NCI-H146 treated with DMSO at 0.1 percent for 48 hours (cell line): ENCODE results near the gene ZNF441.
"Not testable (repeated sequence)": the region's sequence is repeated elsewhere in the genome, so short reads cannot be mapped to it uniquely, and the experiment has no call there.

Source experiments
- DNase-seq: peaks from one replicate; lab custom pipeline; 2025; ENCODE audit not compliant: unreplicated experiment; lab: John Stamatoyannopoulos, UW

Gene ZNF441

DNA sequence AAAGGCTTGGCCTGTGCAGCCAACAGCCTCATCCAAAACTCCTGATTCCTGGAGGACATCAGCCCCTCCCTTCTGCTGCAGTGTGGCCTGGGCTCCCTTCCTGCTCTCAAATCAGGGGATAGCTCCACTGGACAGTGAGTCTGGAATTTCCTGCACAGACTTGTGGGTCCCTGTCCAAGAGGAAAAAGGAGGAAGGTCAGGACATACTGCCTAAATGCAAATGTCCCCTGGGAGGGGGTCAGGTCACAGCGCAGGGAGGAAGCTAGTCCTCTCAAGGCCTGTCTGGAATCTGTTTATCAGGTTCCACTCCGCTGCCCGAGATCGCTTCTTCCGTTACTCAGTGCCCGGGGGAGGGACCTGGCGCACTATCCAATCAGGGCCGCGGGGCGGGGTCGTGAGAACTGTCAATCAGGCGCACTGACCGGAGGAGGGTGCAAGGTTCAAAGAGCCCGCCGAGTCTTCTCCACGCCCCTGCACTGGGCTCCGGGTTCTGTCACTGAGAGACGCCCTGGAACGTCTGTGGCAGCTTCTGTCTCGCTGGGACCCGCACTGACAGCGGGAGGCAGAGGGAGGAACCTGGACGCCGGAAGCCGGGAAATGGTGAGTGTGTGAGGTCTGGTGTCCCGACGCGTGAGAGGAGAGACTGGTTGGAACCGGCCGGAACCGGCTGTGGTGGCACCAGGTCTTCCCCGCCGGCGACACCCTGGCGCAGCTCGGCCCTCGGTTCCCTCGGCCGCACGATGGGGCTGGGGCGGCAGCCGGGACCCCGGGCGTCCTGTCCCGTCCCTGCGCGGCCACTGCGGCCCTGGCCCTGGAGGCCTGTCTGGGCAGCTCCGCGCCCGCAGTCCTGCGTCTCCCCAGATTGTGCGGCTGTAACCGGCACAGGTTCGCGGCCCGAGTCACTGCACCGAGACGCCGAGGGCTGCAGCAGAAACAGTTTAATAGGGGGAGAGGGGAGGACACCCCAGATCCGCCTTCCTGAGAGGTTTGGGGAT, at the start of gene ZNF441:
Gene ZNF441 (plus strand): TSS at position 404 of the 995 bp plus-strand sequence. CDS start 194 bp downstream, at position 598.
- DNase-seq: peak; percentile 95

DNA sequence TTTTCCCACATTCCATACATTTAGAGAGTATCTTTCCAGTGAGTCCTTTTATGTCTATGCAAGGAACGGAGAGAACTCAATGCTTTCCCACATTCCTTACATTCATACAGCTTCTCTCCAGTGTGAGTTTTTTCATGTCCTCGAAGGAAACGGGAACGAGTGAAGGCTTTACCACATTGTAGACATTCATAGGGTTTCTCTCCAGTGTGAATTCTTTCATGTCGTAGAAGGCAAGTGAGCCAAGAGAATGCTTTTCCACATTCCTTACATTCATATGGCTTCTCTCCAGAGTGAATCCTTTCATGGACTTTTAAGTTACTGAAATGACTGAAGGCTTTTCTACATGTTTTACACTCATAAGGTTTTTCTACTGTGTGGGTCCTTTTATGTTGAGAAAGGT, 45.1 kb upstream of the ZNF441 start:
- no peak for DNase-seq

DNA sequence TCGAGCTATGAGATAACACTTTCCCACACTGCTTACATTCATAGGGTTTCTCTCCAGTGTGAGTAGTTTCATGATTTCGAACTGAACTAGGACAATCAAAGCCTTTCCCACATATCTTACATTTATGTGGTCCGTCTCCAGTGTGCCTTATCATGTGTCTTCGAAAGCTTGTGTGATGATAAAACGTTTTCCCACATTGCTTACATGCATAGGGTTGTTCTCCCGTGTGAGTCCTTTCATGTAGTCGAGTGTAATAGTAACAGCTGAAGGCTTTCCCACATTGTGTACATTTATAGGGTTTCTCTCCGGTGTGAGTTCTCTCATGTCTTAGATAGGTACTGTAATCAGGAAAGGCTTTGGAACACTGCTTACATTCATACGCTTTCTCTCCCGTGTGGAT, 44.4 kb upstream of the ZNF441 start:
- no peak for DNase-seq

DNA sequence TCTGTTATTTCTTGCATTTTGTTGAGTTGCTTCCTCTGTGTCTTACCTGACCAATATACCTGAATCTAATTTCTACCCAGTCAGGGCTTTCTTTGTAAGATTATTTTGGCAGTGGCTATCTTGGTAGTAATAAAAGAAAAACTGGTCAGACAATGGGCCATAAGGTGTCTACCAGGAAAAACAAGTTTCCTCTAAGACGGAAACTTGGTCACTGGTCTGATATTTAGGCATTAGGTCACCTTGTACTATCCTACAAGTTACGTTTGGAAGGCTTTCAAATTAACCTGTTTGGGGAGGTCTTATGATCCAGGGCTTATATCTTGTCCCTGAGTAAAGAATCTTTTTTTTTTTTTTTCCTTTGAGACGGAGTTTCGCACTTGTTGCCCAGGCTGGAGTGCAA, 37.2 kb upstream of the ZNF441 start:
- DNase-seq: no peak

- DNase-seq: no peak
Measured at GRCh38 chr19:11735375-11735774, 31.4 kb upstream of the ZNF441 start.

DNA sequence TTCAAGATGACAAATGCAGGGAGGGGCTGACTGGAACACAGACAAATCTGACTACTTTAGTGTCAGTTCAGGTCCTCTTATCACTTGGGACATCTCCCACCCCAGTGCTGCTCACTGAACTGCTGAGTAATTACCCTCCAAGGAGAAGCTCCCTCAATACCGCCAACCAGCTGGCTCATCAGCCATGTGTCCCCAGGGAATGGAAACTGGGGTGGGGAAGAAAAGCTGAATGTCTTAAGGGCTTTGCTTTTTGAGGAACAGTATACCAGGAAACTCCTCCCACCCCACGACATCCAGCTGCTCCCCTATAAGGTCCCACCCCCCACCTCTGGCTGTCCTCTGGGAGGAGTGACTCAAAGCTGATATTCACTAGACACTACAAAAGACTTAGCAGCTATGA, 30.1 kb upstream of the ZNF441 start:
- no peak for DNase-seq

DNA sequence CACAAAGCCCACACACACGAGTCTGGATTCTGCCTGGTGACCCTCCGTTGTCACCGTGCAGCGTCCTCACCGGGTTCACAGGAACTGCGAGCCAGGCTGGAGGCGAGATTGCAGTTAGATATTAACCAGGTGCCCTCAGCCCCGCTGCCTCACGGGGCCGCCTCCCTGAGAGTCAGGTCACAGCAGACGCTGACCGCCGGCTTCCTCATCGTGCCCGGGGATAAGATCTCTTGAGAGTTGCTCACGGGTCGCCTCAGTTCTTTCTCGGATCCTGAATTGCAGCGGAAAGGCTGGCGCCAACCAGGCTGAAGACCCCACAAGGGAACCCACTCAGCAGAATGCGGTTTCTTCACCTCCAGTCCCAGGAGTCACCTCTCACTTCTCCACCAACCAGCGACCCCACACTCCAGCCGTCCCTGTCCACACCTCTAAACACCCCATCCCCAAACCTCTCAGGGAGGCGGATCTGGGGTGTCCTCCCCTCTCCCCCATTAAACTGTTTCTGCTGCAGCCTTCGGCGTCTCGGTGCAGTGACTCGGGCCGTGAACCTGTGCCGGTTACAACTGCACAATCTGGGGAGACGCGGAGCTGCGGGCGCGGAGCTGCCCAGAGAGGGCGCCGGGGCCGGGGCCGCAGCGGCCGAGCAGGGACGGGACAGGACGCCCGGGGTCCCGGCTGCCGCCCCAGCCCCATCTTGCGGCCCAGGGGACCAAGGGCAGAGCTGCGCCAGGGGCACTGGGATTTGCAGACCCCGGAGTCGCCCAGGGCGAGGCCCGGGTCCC, 28.6 kb upstream of the ZNF441 start:
- peak; percentile 39 for DNase-seq

DNA sequence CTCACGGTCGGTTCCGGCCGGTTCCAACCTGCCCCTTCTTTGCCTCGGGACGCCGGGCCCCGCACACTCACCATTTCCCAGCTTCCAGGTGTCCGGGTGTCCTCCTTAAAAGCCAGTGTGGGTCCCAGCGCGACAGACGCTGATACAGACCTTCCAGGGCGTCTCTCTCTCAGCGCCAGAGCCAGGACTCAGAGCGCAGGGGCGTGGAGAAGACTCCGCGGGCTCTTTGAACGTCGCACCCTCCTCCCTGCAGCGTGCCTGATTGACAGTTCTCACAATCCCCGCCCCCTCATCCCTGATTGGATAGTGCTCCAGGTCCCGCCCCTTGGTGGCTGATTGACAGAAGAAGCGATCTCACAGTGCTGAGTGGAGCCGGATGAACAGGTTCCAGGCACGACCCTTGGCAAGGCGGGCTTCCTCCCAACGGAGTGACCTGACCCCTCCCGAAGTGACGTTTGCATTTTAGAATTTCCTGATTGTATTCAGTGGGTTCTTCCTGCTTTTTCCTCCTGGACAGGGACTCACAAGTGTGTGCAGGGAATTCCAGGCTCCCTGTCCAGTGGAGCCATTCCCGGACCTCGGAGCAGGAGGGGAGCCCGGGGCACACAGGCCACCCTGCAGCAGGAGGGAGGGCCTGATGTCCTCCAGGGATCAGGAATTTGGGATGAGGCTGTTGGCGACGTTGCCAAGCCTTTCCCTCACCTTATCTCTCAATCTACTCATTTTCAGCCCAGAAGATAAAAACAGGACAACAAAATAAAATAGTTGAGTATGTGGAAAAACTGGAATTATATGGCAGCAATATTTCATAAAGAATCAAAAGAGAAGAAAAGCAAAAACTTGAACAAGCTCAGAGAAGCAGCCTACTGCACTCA, 27.8 kb upstream of the ZNF441 start, which contains the start of gene ZNF823:
Gene ZNF823 (minus strand): TSS at position 201 of the 875 bp plus-strand sequence. CDS start 127 bp downstream, at position 74.
- DNase-seq: peak; percentile 98

DNA sequence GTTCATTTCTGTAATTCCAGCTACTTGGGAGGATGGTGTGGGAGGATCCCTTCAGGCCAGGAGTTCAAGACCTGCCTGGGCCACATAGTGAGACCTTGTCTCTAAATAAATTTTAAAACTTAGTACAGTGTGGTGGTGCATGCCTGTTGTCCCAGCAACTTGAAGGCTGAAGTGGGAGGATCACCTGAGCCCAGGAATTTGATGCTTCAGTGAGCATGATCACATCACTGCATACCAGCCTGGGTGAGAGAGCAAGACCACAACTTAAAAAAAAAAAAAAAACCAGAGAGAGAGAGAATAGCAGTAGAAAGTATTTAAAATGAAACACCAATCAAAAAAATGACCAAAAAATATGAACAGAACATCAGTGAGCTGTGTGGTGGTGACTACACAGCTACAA, 20.9 kb upstream of the ZNF441 start:
- no peak for DNase-seq

DNA sequence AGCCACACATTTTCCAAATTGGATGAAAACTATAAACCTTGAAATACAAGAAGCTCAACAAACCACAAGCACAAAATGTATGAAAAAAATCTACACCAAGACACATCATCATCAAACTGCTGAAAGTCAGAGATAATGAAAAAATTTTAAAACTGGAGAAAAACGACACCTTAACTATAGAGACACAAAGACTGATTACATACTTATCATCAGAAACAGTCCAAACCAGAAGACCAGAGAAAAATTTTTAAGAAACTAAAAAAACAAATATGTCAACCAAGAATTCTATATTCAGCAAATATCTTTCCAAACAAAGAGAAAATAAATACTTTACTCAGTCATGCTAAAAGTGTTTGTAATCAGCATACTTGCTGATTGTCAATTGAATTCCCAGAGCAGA, 19.5 kb upstream of the ZNF441 start:
- no peak for DNase-seq

GRCh38 chr19:11749751-11750150, 17.0 kb upstream of the ZNF441 start:
- no peak for DNase-seq

DNA sequence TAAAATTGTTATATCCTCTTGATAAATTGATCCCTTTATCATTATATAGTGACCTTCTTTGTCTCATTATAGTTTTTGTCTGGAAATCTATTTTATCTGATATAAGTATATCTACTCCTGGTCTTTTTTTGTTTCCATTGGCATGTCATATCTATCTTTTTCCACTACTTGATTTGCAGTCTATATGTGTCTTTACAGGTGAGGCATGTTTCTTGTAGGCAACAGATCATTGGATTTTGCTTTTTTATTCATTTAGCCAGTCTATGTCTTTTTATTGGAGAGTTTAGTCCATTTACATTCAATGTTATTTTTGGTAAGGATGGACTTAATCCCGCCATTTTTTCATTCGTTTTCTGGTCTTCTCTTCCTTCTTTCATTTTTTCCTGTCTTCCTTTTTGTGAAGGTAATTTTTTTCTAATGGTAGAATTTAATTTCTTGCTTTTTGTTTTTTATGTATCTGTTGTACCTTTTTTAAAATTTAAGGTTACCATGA, 14.5 kb upstream of the ZNF441 start:
- DNase-seq: no peak

- no peak for DNase-seq
Measured at GRCh38 chr19:11754663-11755062, 12.1 kb upstream of the ZNF441 start.

- no peak for DNase-seq
Measured at GRCh38 chr19:11756965-11757364, 9.8 kb upstream of the ZNF441 start.

DNA sequence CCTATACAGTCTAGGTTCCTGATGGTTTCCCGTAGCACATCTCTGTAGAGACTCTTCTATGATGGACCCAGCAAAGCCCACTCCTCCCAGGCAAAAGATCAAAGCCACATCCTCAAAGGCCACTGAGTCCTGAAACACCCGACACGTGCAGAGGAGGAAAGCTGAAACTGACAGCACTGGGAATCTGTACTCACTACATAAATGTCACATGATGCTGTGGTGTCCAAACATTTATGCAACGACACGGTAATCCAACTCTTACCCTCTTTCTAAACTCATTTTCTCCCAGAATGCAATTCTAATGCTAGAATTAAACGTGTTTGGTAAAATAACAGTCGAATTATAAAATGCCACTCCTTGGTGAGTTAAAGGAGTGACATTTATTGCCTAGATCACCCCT, 7.0 kb upstream of the ZNF441 start:
- DNase-seq: no peak

DNA sequence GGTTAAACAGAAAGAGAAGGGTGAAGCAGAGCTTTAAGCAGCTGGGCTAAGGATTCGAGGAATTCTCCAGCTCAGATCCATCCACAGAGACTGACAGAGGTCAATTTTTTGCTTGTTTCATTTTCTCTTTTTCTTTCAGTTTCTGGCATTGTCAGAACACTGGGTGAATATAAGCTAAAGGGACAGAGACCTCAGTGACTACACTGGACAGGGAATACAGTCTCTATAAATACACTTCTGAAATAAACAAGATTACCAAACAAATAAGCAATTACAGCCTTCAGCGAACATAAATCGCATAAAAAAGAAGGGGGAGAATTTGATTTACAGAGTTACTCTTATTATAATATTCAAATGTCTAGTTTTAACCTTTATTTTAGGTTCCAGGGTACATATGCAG, 3.7 kb upstream of the ZNF441 start:
- DNase-seq: no peak

GRCh38 chr19:11763611-11764010, 3.2 kb upstream of the ZNF441 start:
- DNase-seq: no peak

DNA sequence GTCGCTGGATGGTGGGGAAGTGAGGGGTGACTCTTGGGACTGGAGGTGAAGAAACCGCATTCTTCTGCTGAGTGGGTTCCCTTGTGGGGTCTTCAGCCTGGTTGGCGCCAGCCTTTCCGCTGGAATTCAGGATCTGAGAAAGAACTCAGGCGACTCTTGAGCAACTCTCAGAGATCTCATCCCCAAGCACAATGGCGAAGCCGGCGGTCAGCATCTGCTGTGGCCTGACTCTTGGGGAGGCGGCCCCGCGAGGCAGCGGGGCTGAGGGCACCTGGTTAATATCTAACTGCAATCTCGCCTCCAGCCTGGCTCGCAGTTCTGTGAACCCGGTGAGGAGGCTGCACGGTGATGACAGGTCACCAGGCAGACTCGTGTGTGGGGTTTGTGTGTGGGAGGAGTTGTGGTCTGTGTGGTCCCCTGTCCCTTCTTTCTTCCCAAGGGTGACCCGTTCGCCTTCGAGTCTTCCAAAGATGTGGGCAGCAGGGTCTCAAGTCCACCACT, 883 bp downstream of the ZNF441 start:
- DNase-seq: no peak

DNA sequence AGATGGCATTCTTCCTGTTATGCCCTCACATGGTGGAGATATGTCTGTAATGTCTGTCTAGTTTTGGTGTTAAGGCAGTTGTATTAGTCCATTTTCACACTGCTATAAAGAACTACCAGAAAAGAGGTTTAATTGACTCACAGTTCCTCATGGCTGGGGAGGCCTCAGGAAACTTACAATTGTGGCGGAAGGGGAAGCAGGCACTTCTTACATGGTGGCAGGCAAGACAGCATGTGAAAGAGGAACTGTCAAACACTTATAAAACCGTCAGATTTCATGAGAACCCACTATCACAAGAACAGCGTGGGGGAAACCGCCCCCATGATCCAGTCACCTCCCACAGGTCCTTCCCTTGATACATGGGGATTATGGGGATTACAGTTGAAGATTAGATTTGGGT, 3.2 kb downstream of the ZNF441 start:
- no peak for DNase-seq

DNA sequence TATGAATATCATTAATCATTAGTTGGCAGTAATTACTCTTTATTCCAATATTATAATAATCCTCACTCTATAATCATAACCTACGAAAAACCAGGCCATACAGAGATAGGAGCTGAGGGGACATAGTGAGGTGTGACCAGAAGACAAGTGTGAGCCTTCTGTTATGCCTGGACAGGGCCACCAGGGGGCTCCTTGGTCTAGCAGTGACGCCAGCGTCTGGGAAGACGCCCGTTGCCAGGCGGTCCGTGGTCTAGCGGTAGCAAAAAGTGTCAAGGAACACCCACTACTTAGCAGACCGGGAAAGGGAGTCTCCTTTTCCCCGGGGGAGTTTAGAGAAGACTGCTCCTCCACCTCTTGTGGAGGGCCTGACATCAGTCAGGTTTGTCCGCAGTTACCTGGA, 4.7 kb downstream of the ZNF441 start:
- DNase-seq: not testable (repeated sequence)
